EH (cell line): ENCODE measurements around the gene AMACR.
A peak's percentile ranks its signal among the peaks of the same experiment; 100 is the strongest.
"Not testable (repeated sequence)": the region's sequence is repeated elsewhere in the genome, so short reads cannot be mapped to it uniquely, and the experiment has no call there.

ENCODE experiments used
- DNase-seq: peaks from one replicate; pipeline ENCODE4 v3.0.0-alpha.2; 2015; ENCODE audit warnings: low read depth

The AMACR gene

DNA sequence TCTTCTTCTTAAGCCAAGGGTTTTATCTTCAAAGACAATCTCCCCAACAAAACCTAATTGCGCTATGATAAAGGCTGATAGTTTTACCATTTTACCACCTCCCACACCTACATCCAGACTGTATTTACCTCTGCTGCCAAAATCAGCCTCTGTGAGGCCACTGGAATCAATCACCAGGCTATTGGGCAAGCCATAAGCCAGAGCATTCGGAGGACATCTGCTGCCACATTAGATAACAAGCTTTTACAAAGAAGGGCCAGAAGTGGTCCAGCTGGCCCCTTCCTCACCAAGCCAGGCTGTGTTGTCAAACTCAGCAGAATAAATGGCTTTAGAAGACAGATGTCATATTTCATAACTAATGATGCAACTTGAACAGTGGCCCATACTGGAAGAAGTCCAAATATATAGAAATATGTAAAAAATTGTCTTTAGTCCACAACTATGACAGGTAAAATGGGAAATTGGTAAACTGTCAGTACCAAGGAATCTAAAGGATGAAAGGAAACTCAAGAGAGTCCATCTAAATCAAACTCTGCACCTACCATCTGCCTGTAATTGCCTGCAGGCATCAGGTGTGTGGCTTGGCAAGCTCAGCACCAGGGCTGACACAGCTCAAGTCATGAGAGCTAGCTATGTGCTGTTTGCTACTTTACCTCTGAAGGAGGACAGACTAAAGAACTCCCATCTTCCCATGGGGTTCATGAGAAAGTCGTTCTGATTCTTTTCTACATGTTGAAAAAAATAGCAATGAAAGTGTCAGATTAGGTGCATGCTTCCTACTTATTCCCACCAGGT is 39.4 kb downstream of the AMACR start:
- no peak for DNase-seq

DNA sequence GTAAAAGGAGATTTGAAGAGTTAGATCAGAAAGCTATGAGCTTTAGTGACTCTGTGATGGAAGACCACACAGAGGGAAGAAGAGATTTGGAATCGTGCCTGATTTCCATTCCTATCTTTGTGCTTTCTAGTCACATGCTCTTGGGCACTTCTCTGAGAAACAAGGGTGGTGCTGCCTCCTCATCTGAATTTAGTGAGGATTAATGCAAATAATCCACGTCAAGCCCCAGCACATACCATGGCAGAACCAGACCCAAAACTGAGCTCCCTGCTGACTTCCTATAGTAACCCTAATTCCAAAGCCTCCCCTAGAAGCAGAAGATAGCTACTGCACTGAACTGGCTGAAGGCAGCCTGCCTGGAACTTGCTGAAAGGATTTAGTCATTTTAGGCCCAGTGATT is 41.0 kb downstream of the AMACR start:
- DNase-seq, result peak; percentile 3

DNA sequence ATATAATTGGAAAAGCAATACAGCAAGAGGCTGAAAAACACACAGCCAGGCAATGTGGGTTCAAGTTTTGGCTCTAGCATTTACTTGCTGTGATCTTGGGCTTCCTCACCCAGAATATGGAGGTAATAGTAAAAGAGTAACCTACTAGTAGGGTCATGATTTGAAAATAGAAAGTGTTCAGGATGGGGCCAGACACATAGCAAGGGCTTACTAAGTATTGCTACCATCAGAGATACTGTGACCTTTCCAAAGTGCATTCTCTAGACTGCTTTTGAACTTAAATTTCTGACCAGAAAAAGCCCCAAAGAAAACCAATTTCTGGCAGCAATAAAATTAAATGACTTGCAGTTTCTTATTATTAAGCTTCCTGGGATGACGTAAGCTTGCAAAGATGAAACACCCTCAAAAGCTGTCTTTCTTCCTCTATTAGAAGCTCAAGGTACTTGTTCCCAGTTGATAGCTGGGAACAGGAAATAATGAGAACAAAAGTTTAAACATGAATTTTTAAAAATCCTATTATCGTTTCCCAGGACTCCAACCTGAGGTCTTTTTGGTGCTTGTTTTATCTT is 43.6 kb downstream of the AMACR start:
- DNase-seq, result peak; percentile 36

DNA sequence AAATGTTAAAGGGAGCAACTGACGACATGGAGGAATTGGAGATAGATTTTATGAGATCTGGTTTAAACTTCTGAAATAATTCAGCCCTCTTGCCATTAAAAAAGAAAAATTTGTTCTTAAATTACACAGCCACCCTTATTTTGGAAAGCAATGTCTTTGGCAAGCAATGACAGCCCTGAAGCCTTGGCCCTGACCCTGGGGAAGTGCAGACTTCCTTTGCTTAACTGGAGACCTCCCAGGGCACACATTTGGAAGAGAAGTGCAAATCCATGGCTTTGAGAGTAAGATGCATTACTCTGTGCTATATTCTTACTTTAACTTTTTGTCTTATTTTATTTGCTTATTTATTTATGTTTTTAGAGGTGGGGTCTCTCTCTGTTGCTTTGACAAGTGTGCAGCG is 49.7 kb downstream of the AMACR start:
- DNase-seq, result no peak

DNA sequence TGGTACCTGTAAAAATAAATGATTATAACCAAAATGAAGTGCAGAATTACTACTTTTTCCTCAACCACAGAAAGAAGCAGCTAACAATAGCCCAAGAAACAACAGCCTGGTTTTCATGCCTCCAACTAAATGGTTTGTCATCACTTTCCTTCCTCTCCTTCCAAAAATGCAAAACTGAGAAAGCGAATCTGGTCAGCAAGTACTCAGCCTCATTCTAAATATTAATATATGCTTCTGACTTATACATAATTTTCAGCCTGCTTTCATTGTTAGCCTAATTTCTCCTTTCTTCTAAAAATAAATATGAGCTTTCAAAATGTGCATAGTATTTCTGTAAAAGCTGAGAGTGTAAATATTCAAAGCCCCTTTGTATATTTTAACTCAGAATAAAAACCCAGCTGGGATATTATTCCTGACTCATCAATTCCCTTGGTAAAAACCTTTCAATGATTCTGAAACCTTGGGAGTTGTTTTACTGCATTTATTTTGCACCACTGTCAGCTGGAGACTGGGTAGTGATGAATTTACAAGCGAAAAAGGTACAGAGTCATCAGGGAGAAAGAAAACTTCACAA is 50.2 kb downstream of the AMACR start:
- no peak for DNase-seq

DNA sequence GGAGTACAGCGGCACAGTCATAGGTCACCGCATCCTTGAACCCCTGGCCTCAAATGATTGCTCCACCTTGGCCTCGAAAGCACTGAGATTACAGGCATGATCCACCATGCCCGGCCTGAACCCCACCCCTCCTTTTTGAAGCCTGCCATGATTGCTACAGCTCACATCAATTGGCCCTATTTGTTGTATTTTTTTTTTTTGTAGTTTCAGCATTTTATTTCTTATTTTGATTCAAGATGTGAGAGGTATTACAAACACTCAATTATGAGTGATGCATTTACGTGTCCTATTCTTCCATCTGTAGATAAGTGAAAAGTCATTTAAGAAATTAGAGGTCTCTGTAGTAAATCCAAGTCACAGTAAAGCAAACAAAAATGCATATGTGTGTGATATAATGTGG is 55.7 kb downstream of the AMACR start:
- not testable (repeated sequence) for DNase-seq

DNA sequence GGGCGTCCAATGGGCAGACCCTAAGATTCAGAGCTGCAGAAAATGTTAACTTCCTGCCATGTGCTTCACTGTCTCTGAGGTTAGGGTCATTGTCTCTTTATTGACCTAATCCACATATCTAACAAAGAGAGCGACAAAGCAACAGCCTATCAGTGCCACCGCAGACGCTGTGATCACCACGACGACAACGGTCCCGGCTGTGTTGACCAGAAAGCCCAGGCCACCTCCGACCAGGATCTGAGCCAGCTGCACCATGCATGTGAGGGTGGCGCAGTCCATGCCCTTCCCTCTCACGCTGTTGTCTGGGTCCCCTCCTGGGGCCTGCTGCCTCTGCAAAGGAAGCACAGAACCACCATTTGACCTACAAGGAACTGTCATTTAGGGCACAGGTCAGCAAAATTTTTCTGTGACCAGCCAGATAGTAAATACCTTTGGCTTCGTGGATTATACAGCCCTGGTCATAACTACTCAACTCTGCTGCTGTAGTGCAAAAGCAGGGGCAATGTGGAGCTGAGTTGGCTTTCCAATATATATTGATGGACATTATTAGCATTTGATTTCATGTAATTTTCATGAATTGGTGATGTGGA is 63.2 kb downstream of the AMACR start:
- DNase-seq, result no peak

DNA sequence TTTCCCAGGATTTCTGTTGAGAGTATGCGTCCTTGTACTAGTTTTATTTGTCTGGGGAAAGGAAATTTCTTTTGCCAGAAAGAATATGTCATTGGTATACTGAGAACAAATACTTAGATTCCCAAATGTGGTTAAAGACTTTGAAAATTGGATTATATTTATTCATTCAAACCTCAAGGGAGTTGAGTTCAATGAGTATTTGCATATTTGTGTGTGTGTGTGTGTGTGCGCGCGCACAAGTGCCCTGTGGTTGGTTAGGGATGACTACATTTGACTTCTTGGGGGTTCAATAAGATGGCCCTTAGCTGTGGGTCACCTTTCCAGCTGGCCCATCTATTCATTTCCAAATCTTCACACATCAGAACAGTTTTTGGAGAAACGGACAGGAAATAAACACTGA is 66.8 kb downstream of the AMACR start:
- DNase-seq, result no peak

DNA sequence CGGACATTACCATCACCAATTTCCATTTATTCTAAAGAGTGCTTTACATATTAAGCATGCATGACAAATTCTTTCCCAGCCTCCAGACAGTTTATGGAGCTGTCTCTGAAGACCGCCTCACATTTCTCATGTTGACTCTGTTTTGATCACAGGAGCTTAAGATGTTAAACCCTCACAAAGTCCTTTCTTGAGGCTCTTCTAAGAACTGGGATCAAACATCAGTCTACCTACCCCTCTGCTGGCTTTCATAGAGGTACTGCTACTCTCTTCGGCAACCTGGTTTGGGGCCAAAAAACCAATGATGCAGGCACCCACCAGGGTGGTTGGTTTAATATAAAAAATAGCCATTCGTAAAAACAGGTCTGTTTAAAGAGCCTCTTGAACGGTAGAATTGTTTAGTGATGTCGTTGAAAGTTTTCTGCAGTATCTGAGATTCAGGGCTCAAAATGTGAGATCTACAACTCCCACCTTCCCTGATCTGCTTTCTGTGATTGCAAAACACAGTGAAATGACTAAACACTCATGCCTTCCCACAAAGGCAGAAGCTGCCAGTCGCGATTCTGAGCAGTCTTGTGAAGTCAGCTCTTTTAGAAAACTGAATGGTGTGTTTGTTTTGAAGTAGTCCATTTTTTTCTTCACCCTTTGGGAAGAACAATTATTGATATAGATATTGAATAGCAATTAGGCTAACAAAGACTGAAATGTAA is 68.1 kb downstream of the AMACR start:
- DNase-seq, result peak; percentile 12

DNA sequence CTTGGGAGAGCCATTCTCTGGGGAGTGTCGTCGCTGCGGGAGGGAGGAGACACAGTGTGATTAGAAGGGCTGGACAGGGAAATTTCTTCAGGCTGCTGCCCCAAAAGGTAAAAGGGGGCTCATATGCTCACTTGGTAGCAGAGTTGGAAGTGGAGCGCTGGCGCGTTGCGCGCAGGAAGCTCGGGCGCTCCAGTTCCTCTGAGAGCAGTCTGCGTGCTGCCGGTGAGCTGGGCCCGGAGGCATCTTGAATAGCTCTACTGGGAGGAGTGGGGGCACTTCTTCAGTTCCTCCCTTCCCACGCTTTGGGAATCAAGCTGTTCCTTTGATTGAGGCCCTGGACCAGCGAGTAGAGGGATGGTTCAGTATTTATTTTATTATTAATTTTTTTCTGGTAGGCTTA is 69.0 kb downstream of the AMACR start:
- DNase-seq, result no peak

DNA sequence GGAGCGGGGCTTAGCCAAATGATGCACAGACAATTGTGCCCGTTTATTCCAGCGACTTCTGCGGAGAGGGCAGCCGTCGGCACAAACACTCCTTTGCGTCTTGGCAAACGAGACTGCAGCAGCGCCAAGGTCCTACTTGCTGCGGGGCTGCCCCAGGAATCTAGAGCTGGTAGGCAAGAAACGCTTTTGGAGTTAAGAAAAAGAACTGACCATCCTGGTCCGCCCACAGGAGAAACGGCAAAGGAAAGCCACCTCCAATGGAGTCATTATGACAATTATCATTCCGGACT is 69.4 kb downstream of the AMACR start:
- no peak for DNase-seq

DNA sequence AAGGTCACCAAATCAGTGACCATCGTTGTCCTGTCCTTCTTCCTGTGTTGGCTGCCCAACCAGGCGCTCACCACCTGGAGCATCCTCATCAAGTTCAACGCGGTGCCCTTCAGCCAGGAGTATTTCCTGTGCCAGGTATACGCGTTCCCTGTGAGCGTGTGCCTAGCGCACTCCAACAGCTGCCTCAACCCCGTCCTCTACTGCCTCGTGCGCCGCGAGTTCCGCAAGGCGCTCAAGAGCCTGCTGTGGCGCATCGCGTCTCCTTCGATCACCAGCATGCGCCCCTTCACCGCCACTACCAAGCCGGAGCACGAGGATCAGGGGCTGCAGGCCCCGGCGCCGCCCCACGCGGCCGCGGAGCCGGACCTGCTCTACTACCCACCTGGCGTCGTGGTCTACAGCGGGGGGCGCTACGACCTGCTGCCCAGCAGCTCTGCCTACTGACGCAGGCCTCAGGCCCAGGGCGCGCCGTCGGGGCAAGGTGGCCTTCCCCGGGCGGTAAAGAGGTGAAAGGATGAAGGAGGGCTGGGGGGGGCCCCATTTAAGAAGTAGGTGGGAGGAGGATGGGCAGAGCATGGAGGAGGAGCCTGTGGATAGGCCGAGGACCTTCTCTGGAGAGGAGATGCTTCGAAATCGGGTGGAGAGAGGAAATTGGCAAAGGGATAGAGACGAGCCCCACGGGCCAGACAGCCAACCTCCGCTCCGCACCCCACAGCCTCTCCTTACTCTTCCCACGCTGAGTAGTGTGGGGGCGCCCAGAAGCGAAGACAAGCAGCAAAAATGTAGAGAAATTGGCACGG is 69.9 kb downstream of the AMACR start:
- DNase-seq, result no peak

DNA sequence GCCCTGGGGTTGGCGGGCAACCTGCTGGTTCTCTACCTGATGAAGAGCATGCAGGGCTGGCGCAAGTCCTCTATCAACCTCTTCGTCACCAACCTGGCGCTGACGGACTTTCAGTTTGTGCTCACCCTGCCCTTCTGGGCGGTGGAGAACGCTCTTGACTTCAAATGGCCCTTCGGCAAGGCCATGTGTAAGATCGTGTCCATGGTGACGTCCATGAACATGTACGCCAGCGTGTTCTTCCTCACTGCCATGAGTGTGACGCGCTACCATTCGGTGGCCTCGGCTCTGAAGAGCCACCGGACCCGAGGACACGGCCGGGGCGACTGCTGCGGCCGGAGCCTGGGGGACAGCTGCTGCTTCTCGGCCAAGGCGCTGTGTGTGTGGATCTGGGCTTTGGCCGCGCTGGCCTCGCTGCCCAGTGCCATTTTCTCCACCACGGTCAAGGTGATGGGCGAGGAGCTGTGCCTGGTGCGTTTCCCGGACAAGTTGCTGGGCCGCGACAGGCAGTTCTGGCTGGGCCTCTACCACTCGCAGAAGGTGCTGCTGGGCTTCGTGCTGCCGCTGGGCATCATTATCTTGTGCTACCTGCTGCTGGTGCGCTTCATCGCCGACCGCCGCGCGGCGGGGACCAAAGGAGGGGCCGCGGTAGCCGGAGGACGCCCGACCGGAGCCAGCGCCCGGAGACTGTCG is 70.7 kb downstream of the AMACR start:
- DNase-seq, result no peak

DNA sequence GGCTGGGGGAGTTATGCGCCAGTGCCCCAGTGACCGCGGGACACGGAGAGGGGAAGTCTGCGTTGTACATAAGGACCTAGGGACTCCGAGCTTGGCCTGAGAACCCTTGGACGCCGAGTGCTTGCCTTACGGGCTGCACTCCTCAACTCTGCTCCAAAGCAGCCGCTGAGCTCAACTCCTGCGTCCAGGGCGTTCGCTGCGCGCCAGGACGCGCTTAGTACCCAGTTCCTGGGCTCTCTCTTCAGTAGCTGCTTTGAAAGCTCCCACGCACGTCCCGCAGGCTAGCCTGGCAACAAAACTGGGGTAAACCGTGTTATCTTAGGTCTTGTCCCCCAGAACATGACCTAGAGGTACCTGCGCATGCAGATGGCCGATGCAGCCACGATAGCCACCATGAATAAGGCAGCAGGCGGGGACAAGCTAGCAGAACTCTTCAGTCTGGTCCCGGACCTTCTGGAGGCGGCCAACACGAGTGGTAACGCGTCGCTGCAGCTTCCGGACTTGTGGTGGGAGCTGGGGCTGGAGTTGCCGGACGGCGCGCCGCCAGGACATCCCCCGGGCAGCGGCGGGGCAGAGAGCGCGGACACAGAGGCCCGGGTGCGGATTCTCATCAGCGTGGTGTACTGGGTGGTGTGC is 71.4 kb downstream of the AMACR start, which contains the start of gene RXFP3:
RXFP3 (plus strand) TSS at position 6 of the 636 bp plus-strand sequence; CDS start at position 361, 355 bp downstream.
- peak; percentile 15 for DNase-seq
